PC-9 (cell line): ENCODE results near the gene CTNND2. TPM values are rescaled to one million over a fixed set of nuclear protein-coding genes. Genes with fewer than 3 reads are reported as not detected.

Experiments
- BruUV-seq: library from RNA; stranded (reverse); fragments of 400-500 nt; replicated peaks from 2 replicates; lab custom pipeline; 2021; lab: Mats Ljungman, UMichigan
- CTCF ChIA-PET: fragments of 300-600 bp; sonication (Branson Sonifier 250); formaldehyde crosslinking; loops from one replicate; lab custom pipeline; 2022; ENCODE audit warnings: antibody characterized with exemption; lab: Charles Lee
- POLR2A ChIA-PET: fragments of 300-600 bp; sonication (Branson Sonifier 250); formaldehyde crosslinking; loops from one replicate; lab custom pipeline; 2022; ENCODE audit warnings: antibody characterized with exemption; ENCODE audit not compliant: unreplicated experiment; lab: Charles Lee
- DNase-seq, 2 experiments: peaks; one replicate each; pipeline versions ENCODE4 v3.0.0 to v3.0.0-alpha.2; 2015 to 2022; ENCODE audit warnings: mixed read lengths in 1 of 2
- H2AFZ ChIP-seq: fragments of 200-600 bp; sonication (generic); 2 replicates; pipeline ENCODE4 v1.8.1; 2017; ENCODE audit warnings: antibody characterized with exemption
- H3F3A ChIP-seq: fragments of 200-600 bp; sonication (generic); 2 replicates; pipeline ENCODE4 v1.8.1; 2017; ENCODE audit warnings: antibody characterized with exemption, mild to moderate bottlenecking, low read depth; ENCODE audit not compliant: insufficient read depth
- H3K27ac ChIP-seq: fragments of 200-600 bp; sonication (generic); 2 replicates; pipeline ENCODE4 v1.6.1; 2016; ENCODE audit warnings: mixed run types
- H3K27me3 ChIP-seq: fragments of 200-600 bp; sonication (generic); 2 replicates; pipeline ENCODE4 v1.6.1; 2016; ENCODE audit warnings: low read depth, mixed run types; ENCODE audit not compliant: insufficient read depth
- H3K36me3 ChIP-seq: fragments of 200-600 bp; sonication (generic); 2 replicates; pipeline ENCODE4 v1.6.1; 2016; ENCODE audit warnings: low read depth, mixed run types
- H3K4me1 ChIP-seq: fragments of 200-600 bp; sonication (generic); replicated peaks from 2 replicates; pipeline ENCODE4 v1.6.1; 2016; ENCODE audit warnings: mixed run types; ENCODE audit not compliant: insufficient read depth
- H3K4me2 ChIP-seq: fragments of 200-600 bp; sonication (generic); 2 replicates; pipeline ENCODE4 v1.6.1; 2017; ENCODE audit warnings: mixed run types
- H3K4me3 ChIP-seq: fragments of 200-600 bp; sonication (generic); 2 replicates; pipeline ENCODE4 v1.6.1; 2016; ENCODE audit warnings: mixed run types
- H3K79me2 ChIP-seq: fragments of 200-600 bp; sonication (generic); 2 replicates; pipeline ENCODE4 v1.6.1; 2017; ENCODE audit warnings: low read depth, mixed run types
- H3K9me2 ChIP-seq: fragments of 200-600 bp; sonication (generic); 2 replicates; pipeline ENCODE4 v1.8.1; 2017; ENCODE audit warnings: mild to moderate bottlenecking; ENCODE audit not compliant: insufficient read depth
- H3K9me3 ChIP-seq: fragments of 200-600 bp; sonication (generic); 2 replicates; pipeline ENCODE4 v1.8.1; 2016; ENCODE audit warnings: low read depth; ENCODE audit not compliant: insufficient read depth
- H4K20me1 ChIP-seq: fragments of 200-600 bp; sonication (generic); 2 replicates; pipeline ENCODE4 v1.8.1; 2017; ENCODE audit not compliant: insufficient read depth
- CTCF ChIP-seq: fragments of 200-600 bp; sonication (generic); conservative IDR thresholded peaks from 2 replicates; pipeline ENCODE4 v1.6.1; 2017; ENCODE audit warnings: mixed run types, antibody characterized with exemption, mild to moderate bottlenecking, moderate library complexity
- EZH2 ChIP-seq: fragments of 200-600 bp; sonication (generic); IDR thresholded peaks from 2 replicates; pipeline ENCODE4 v1.8.0; 2017; ENCODE audit warnings: antibody characterized with exemption, low read depth
- intact Hi-C: fragments of 100-400 bp; cut with micrococcal nuclease; formaldehyde crosslinking; loops from one replicate; pipeline ENCODE4 v1.10.0; 2022; ENCODE audit not compliant: unreplicated experiment
- total RNA-seq: library from RNA; stranded (reverse); gene quantifications from 2 replicates; pipeline ENCODE4 v1.2.3, GENCODE V29; 2021

CTNND2 gene
- total RNA-seq, 1 experiment from 2014 or later, result not detected

GRCh38 chr5:11212706-11213105 lies 691.5 kb downstream of the CTNND2 start:
- Histone ChIP-seq H3K4me3 (no peak overlapping the region), H4K20me1 (no peaks in the 10 kb centered on the region), H3K9me3 (no peaks in the 10 kb centered on the region), H3K4me1 (no peaks in the 10 kb centered on the region), H3K27ac (no peak overlapping the region), H3K27me3 (peaks cover 27% of the 10 kb centered on the region), H3K9me2 (no peaks in the 10 kb centered on the region), H3K4me2 (no peak overlapping the region), H3K79me2 (no peaks in the 10 kb centered on the region), H3K36me3 (no peaks in the 10 kb centered on the region), H3F3A (no peaks in the 10 kb centered on the region), H2AFZ (no peak overlapping the region)
- intact Hi-C loops, result no loop called here
- BruUV-seq, result no TSS peak
- ChIA-PET POLR2A (interaction anchor here (0.6 kb wide), 1 partner anchor 600 kb away, joined by 6 read pairs; no protein-coding TSS in a partner anchor), CTCF (no interaction called here)
- TF ChIP-seq EZH2, result no peak
- TF ChIP-seq CTCF, result no peak
- DNase-seq, result no peak

GRCh38 chr5:11197726-11198125 lies 706.5 kb downstream of the CTNND2 start:
- H3K4me1 ChIP-seq, result no peaks in the 10 kb centered on the region
- H4K20me1 ChIP-seq, result no peaks in the 10 kb centered on the region
- no peak overlapping the region for H3K4me3 ChIP-seq
- H3F3A ChIP-seq, result no peaks in the 10 kb centered on the region
- no peak overlapping the region for H3K4me2 ChIP-seq
- peak in 1 of 2 experiments; percentile 19 for DNase-seq
- no TSS peak for BruUV-seq
- H3K27me3 ChIP-seq, result peaks cover 65% of the 10 kb centered on the region
- CTCF ChIA-PET, result no interaction called here
- TF ChIP-seq EZH2, result no peak
- no peaks in the 10 kb centered on the region for H3K9me3 ChIP-seq
- H3K79me2 ChIP-seq, result no peaks in the 10 kb centered on the region
- POLR2A ChIA-PET, result no interaction called here
- H3K27ac ChIP-seq, result no peak overlapping the region
- intact Hi-C loops, result no loop called here
- H3K36me3 ChIP-seq, result no peaks in the 10 kb centered on the region
- H3K9me2 ChIP-seq, result no peaks in the 10 kb centered on the region
- no peak overlapping the region for H2AFZ ChIP-seq

GRCh38 chr5:11191673-11192072 lies 712.6 kb downstream of the CTNND2 start:
- Histone ChIP-seq H3K9me3 (no peaks in the 10 kb centered on the region), H2AFZ (no peak overlapping the region), H3K4me3 (no peak overlapping the region), H3K4me2 (no peak overlapping the region), H3K4me1 (no peaks in the 10 kb centered on the region), H4K20me1 (no peaks in the 10 kb centered on the region), H3K27me3 (peaks cover 55% of the 10 kb centered on the region), H3K27ac (no peak overlapping the region), H3K9me2 (no peaks in the 10 kb centered on the region), H3K36me3 (no peaks in the 10 kb centered on the region), H3K79me2 (no peaks in the 10 kb centered on the region), H3F3A (no peaks in the 10 kb centered on the region)
- TF ChIP-seq EZH2 (no peak), CTCF (no peak)
- no TSS peak for BruUV-seq
- ChIA-PET POLR2A (no interaction called here), CTCF (no interaction called here)
- no peak for DNase-seq
- intact Hi-C loops, result no loop called here
